Mammary epithelial cell (primary cell): ENCODE measurements around the gene SORCS2.

Source experiments
- CTCF ChIP-seq, 2 donors: IDR thresholded peaks in 1 of 2; conservative IDR thresholded peaks in 1 of 2; 2 replicates each; pipeline ENCODE4 v1.5.1; 2011 to 2012; ENCODE audit warnings: inconsistent platforms in 2 of 2, low read length in 2 of 2, mild to moderate bottlenecking in 2 of 2, control low read depth in 1 of 2, low read depth in 1 of 2; ENCODE audit not compliant: insufficient read depth in 1 of 2; ENCODE audit errors: extremely low read depth in 1 of 2
- EZH2 ChIP-seq: IDR thresholded peaks from 2 replicates; pipeline ENCODE4 v1.6.1; 2012; ENCODE audit warnings: low read length, inconsistent platforms, borderline replicate concordance

GRCh38 chr4:7587433-7588405, 395.4 kb downstream of the SORCS2 start:
- no peak for TF ChIP-seq CTCF (conservative IDR thresholded peaks at IDR 0.05 in 1 of 2, IDR thresholded peaks at IDR 0.05 in 1 of 2; ENCODE audit: extremely low read depth in 1 of 2, insufficient read depth in 1 of 2, low read depth in 1 of 2, low read length in 2 of 2)
- no peak for TF ChIP-seq EZH2
